GM21390 (cell line): ENCODE results near the gene ACTN2.
"Not testable (repeated sequence)": the region's sequence is repeated elsewhere in the genome, so short reads cannot be mapped to it uniquely, and the experiment has no call there.

ENCODE experiments used
- ATAC-seq: cut with Tn5 transposase; IDR thresholded peaks from one replicate; pipeline ENCODE4 v1.9.1; 2021; ENCODE audit not compliant: unreplicated experiment

The ACTN2 gene

DNA sequence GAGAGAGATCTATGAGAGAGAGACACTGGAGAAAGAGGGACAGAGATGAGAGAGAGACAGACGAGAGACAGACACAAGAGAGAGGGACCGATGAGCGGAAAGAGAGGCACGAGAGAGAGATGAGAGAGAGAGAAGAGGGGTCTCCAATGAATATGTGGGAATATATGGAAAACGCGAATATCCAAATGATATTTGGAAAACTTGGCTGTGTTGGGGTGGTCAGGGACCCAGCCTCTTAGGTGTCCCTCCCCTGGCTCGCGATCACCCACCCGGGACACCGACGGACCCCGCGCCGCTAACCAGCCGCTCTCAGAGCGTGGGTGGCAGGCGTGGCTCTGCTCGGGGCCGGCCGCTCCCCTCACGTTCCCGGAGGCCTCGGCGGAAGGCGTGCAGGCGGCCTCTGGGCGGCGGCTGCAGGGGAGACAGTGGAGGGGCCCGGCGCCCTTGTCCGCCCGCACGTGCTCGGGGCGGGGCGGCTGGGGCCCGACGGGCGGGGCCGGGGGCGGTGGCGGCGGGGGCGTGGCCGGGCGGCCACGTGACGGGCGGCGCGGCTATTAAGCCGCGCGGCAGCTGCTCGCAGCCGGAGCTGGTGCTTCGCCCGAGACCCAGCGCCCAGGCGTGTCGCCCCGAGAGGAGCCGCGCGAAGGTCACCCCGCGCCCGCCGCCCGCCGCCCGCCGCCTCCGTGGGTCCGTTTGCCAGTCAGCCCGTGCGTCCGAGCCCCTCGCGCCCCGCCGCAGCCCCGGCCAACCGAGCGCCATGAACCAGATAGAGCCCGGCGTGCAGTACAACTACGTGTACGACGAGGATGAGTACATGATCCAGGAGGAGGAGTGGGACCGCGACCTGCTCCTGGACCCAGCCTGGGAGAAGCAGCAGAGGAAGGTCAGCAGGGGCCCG, at the start of gene ACTN2:
Gene ACTN2, plus strand, starts transcription at position 583 of the 898 bp plus-strand sequence. Its CDS starts 175 bp downstream, at position 758.
- peak; percentile 87 for ATAC-seq

DNA sequence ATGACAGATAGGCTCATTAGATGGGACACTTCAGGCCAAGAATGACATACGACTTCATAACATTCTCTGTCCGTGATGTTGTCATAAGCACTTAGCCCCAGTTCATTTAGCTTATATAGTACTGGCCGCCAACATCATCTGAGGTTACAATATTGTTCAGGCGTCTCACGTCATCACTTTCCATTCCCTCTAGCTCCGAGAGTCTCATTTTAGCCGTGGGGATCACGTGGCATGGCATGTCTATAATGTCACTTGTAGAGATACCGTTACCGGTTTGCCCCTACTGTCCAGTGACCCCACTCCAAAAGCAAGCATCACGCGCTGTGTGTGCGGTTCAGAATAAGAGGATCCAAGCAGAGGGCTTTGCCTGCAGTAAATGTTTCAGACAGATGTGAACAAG, 47.4 kb upstream of the ACTN2 start:
- ATAC-seq = no peak

- ATAC-seq = no peak
Observed at GRCh38 chr1:236639686-236640085, 46.6 kb upstream of the ACTN2 start.

GRCh38 chr1:236642763-236643162, 43.5 kb upstream of the ACTN2 start:
- no peak for ATAC-seq

- no peak for ATAC-seq
Observed at GRCh38 chr1:236645016-236645680, 41.2 kb upstream of the ACTN2 start.

GRCh38 chr1:236654511-236654910, 31.8 kb upstream of the ACTN2 start:
- no peak for ATAC-seq

GRCh38 chr1:236654957-236655356, 31.3 kb upstream of the ACTN2 start:
- ATAC-seq = no peak

- ATAC-seq = no peak
Observed at GRCh38 chr1:236657398-236657797, 28.9 kb upstream of the ACTN2 start.

GRCh38 chr1:236659792-236660587, 26.3 kb upstream of the ACTN2 start:
- ATAC-seq = no peak

DNA sequence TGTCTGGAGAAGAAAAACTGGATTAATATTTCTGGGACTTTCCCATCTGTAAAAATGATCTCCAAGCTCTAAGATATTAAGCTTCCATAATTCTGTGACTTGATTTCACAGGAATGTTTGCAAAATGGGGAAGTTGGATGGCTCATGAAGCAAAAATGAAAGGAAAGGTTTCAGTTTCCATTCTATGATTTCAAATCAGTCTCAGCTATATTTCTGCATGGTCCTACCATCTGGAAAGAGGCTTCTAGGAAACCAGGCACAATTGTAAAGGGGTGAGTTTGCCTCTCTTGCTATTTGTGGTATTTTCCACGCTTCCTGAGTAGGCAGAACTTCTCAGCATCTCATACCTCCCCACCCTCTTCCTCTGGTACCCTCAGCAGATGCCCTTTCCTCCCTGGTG, 22.4 kb upstream of the ACTN2 start:
- ATAC-seq = no peak

DNA sequence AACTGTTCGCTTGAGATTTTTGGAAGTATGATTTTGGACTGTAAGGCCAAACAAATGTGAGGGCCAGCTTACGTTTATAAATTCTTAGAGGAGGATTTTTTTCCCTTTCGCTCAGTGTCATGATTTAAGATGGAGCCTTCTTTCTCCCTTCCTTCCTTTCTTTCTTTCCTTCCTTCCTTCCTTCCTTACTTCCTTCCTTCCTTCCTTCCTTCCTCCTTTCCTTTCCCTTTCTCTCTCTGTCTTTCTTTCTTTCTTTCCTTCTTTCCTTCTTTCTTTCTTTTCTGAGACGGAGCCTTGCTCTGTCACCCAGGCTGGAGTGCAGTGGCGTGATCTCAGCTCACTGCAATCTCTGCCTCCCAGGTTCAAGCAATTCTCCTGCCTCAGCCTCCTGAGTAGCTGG, 17.4 kb upstream of the ACTN2 start:
- ATAC-seq = not testable (repeated sequence)

GRCh38 chr1:236670060-236670459, 16.2 kb upstream of the ACTN2 start:
- no peak for ATAC-seq

GRCh38 chr1:236673289-236673919, 12.9 kb upstream of the ACTN2 start:
- ATAC-seq = no peak

DNA sequence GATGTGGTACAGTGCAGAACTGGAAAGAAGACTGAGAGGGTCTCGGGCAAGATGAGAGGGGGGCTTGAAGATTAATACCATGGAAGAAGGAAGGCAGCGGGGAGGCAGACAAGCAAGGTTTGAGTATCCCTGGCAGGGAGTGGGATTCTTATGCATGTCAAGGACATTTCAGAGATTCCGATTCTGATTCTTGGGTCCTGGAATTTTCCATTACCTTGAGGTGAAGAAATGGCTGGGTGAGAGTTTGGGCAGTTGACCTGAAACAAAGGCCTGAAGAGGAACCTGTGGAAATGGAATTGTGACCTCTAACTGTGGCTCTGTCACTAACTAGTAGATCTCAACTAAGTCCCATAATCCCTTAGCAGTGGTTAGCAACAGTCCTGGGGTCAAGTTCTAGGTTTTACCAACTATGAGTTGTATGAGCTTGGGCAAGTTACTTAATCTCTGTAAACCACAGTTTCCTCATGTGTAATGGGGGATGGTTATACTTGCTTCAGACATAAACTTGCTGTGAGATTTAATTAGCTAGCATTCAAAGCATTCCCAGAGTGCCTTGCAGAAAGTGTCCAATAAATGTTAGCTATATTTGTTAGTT, 8.6 kb upstream of the ACTN2 start:
- no peak for ATAC-seq

DNA sequence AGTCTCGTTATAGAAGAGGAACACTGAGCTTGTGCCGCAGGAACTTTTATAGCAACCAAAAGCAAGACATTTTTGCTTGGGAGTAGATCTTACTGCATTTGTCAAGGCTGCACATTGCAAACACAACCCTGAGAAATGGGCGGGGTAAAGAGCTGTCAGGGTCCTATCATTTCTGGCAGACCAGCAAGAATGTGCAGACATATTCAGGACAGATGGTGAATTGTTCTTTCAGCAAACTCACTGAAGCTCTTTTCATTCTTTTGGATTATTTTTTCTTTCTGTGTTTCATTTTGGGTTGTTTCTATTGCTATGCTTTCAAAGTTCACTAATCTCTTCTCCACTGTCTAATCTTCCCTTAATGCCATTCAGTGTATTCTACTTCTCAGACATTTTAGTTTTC, 5.1 kb upstream of the ACTN2 start:
- ATAC-seq = no peak

- ATAC-seq = no peak
Observed at GRCh38 chr1:236685205-236685916, 938 bp upstream of the ACTN2 start.

DNA sequence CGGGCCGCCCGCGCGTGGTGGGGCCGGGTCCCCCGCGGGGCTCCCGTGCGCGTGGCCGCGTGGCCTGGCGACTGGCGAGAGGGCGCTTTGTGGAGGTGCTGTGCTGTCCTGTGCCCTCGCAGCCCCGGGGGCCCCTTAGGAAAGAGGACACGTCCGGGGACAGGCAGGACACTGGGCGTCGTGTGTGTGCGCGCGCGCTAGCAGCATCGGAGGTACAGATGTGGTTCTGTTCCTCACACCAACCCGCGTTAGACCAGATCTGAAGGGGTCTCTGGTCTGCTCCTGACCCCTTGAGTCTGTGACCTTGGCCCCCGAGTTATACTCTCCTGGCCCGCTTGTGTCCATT, 489 bp downstream of the ACTN2 start:
- ATAC-seq = no peak

- no peak for ATAC-seq
Observed at GRCh38 chr1:236687273-236687672, 974 bp downstream of the ACTN2 start.

- ATAC-seq = no peak
Observed at GRCh38 chr1:236688705-236689104, 2.4 kb downstream of the ACTN2 start.
